Thyroid gland (tissue), 4 donors: ENCODE data around the gene NRBF2. TPM values are rescaled to one million over a fixed set of nuclear protein-coding genes. Genes with fewer than 3 reads are reported as not detected.
A peak's percentile ranks its signal among the peaks of the same experiment; 100 is the strongest.

ENCODE experiments used
- DNase-seq, 2 donors: peaks; one replicate each; pipeline ENCODE4 v3.0.0-alpha.2; 2019
- H3K27ac ChIP-seq, 3 donors: fragments of 200-600 bp; sonication (generic); 1 replicate in 2 of 3; 2 replicates in 1 of 3; pipeline ENCODE4 v1.5.1; 2016 to 2019; ENCODE audit warnings: mild to moderate bottlenecking in 1 of 3, moderate library complexity in 1 of 3
- H3K27me3 ChIP-seq: fragments of 200-600 bp; sonication (generic); one replicate; pipeline ENCODE4 v1.5.1; 2019
- H3K36me3 ChIP-seq, 2 donors: fragments of 200-600 bp; sonication (generic); one replicate each; pipeline ENCODE4 v1.5.1; 2016 to 2019
- H3K4me1 ChIP-seq, 2 donors: fragments of 200-600 bp; sonication (generic); one replicate each; pipeline ENCODE4 v1.5.1; 2017 to 2019
- H3K4me3 ChIP-seq, 3 donors: fragments of 200-600 bp; sonication (generic); replicated peaks in 1 of 3; 1 replicate in 2 of 3; 2 replicates in 1 of 3; pipeline ENCODE4 v1.5.1; 2016; ENCODE audit warnings: mild to moderate bottlenecking in 1 of 3
- H3K9me3 ChIP-seq: fragments of 200-600 bp; sonication (generic); one replicate; pipeline ENCODE4 v1.5.1; 2017
- POLR2A ChIP-seq, 2 donors: fragments of 450-650 bp; IDR thresholded peaks; one replicate each; pipeline ENCODE4 v1.6.1; 2017; ENCODE audit warnings: antibody characterized with exemption in 2 of 2, mild to moderate bottlenecking in 2 of 2, moderate library complexity in 1 of 2
- WGBS, 2 donors: methylation state at CpG; one replicate each; pipeline ENCODE4 v1.1.5; 2017; 5-methylcytosine and 5-hydroxymethylcytosine counted together
- intact Hi-C: fragments of 100-400 bp; cut with DNase I; formaldehyde crosslinking; loops from one replicate; pipeline ENCODE4 v1.15.1; 2023
- total RNA-seq, 4 donors: library from RNA; depleted of rRNA; stranded (reverse); fragments of >200 nt; gene quantifications; one replicate each; pipeline ENCODE4 v1.2.3, GENCODE V29; 2016
- TF ChIP-seq, protein P1 (sequence below), 6 experiments: fragments of 200-600 bp in 3 of 6; fragments of 450-650 bp in 3 of 6; sonication (generic) in 3 of 6; IDR thresholded peaks; one replicate each; pipeline ENCODE4 v1.5.1; 2016 to 2019; ENCODE audit warnings: antibody characterized with exemption in 6 of 6, mild to moderate bottlenecking in 2 of 6, inconsistent platforms in 1 of 6, moderate library complexity in 1 of 6

Gene NRBF2
- total RNA-seq, 4 donors from 2014 or later, result 9.3 to 25.8 (median 15.2) TPM

DNA sequence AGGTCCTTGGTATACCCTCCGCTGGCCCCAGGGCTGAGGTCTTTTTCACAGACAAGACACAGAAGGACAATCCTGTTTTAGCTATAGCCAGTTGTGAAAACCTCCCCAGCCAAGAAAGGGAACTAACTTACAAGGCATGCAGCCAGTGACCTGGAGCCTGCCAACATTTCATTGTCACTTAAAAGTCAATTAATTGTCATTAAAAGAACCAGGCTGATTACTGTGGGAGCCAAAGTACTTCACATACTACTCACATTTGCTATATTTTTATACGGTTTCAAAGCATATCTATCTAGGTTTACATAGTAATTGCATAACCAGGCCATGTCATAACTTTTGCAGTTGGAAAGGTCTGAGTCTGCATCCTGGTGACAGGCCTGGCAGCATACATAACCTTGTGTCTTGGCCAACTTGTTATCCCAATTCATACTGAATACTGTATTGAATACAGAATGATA, 31.1 kb downstream of the NRBF2 start:
- TF ChIP-seq, protein P1, sequence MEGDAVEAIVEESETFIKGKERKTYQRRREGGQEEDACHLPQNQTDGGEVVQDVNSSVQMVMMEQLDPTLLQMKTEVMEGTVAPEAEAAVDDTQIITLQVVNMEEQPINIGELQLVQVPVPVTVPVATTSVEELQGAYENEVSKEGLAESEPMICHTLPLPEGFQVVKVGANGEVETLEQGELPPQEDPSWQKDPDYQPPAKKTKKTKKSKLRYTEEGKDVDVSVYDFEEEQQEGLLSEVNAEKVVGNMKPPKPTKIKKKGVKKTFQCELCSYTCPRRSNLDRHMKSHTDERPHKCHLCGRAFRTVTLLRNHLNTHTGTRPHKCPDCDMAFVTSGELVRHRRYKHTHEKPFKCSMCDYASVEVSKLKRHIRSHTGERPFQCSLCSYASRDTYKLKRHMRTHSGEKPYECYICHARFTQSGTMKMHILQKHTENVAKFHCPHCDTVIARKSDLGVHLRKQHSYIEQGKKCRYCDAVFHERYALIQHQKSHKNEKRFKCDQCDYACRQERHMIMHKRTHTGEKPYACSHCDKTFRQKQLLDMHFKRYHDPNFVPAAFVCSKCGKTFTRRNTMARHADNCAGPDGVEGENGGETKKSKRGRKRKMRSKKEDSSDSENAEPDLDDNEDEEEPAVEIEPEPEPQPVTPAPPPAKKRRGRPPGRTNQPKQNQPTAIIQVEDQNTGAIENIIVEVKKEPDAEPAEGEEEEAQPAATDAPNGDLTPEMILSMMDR (IDR thresholded peaks at IDR 0.05), result no peak
- no peak for TF ChIP-seq POLR2A (IDR thresholded peaks at IDR 0.05)
- no peaks in the 10 kb centered on the region for H3K9me3 ChIP-seq
- DNase-seq, result no peak
- 78 to 91% methylated on average over 2 of the region's 2 CpGs for WGBS, 2 donors
- no peak overlapping the region for H3K4me3 ChIP-seq
- no peaks in the 10 kb centered on the region for H3K27me3 ChIP-seq
- no peak overlapping the region for H3K27ac ChIP-seq
- H3K4me1 ChIP-seq, result peaks cover 0 to under 1% of the 10 kb centered on the region in 2 donors
- H3K36me3 ChIP-seq, result peaks cover 0 to 8% of the 10 kb centered on the region in 2 donors
- intact Hi-C loops, result no loop called here

DNA sequence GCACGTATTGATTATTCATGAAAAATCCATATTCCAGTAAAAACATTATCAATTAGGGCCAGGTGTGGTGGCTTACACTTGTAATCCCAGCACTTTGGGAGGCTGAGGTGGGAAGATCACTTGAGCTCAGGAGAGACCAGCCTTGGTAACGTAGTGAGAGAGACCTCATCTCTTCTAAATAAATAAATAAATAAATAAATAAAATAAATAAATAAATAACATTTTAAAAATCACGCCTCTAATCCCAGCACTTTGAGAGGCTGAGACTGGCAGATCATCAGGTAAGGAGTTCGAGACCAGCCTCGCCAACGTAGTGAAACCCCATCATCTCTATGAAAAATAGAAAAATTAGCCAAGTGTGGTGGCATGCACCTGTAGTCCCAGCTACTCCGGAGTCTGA, 32.1 kb downstream of the NRBF2 start:
- Histone ChIP-seq H3K4me3 (no peak overlapping the region), H3K27me3 (no peaks in the 10 kb centered on the region), H3K36me3 (peaks cover 6 to 8% of the 10 kb centered on the region in 2 donors), H3K9me3 (no peaks in the 10 kb centered on the region), H3K27ac (no peak overlapping the region), H3K4me1 (peaks cover 0 to 5% of the 10 kb centered on the region in 2 donors)
- no peak for DNase-seq
- 92 to 97% methylated on average over 7 of the region's 7 CpGs for WGBS, 2 donors
- intact Hi-C loops, result loop anchor here (5.0 kb wide), 1 partner anchor 557 kb away; no protein-coding TSS in a partner anchor
- TF ChIP-seq, protein P1 (IDR thresholded peaks at IDR 0.05), result no peak

DNA sequence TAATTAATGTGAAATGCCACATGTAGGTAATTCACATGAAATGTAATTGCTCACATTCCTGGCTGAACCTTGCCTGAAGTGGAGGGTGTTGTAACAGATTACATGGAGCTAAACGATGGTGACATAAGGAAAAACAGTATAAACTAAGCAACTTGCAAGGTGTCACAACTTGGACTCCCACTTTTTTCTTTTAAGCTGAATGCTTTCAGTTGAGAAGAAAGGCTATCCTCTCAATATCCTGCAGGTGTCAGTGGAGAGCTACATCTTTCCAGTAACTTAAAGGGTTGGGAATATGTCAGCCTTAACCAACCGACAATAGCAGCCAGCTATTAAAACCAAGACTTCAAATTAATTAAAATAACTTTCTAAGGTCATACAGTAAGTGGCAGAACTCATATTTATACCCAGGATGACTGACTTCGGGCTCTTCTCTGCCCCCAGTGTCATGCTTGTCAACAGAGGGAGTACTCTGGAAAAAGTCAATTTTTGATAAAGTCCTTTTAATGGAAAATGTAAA, 33.7 kb downstream of the NRBF2 start:
- TF ChIP-seq, protein P1 (IDR thresholded peaks at IDR 0.05), result peak; percentile 66 to 94 (median 82)
- TF ChIP-seq POLR2A (IDR thresholded peaks at IDR 0.05), result no peak
- no peak overlapping the region for H3K4me3 ChIP-seq
- H3K27me3 ChIP-seq, result no peaks in the 10 kb centered on the region
- WGBS, 2 donors, result 20 to 25% methylated on average over 3 of the region's 3 CpGs
- intact Hi-C loops, result loop anchor here (5.0 kb wide), 1 partner anchor 556 kb away; no protein-coding TSS in a partner anchor
- no peak for DNase-seq
- no peaks in the 10 kb centered on the region for H3K9me3 ChIP-seq
- H3K4me1 ChIP-seq, result peaks cover 8 to 13% of the 10 kb centered on the region in 2 donors
- H3K36me3 ChIP-seq, result peaks cover 8% of the 10 kb centered on the region in 2 donors
- peak overlapping the region in 1 of 3 donors; percentile 41 for H3K27ac ChIP-seq

DNA sequence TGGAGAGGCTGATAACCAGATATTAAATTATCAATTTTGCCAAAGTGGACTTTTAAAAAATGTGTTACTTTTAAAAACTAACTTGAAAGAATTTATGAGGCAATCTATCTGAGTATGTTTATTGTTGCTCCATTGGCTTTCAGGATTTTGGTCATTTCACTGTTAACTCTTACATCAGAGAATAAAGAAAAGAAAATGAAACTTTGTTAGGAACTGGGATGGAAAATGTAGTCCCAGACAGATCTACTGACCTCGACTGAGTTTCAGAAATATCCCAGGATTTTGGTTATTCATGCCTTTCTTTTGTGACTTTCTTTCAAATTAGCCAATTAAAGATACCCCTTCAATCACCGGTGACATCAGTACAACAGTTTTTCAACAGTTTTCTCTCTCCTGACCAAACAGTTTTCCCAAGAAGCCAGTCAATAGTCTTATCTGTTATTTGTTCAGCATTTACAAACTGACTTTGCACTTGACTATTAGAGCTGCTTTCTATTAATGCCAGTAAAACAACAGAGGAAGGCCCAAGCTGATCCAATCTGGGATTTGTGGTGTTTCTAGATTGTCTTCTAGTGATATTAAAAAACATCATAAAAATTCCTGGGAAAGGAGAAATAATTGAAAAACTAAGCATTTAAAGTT, 35.8 kb downstream of the NRBF2 start:
- H3K27ac ChIP-seq, result peak overlapping the region; percentile 8 to 28 (median 19)
- 67 to 69% methylated on average over 2 of the region's 2 CpGs for WGBS, 2 donors
- TF ChIP-seq, protein P1 (IDR thresholded peaks at IDR 0.05), result no peak
- no peak for TF ChIP-seq POLR2A (IDR thresholded peaks at IDR 0.05)
- no peaks in the 10 kb centered on the region for H3K9me3 ChIP-seq
- H3K4me1 ChIP-seq, result peaks cover 8 to 15% of the 10 kb centered on the region in 2 donors
- intact Hi-C loops, result loop anchor here (5.0 kb wide), 1 partner anchor 553 kb away; no protein-coding TSS in a partner anchor
- H3K4me3 ChIP-seq, result no peak overlapping the region
- no peak for DNase-seq
- no peaks in the 10 kb centered on the region for H3K27me3 ChIP-seq
- peaks cover 7 to 8% of the 10 kb centered on the region in 2 donors for H3K36me3 ChIP-seq

DNA sequence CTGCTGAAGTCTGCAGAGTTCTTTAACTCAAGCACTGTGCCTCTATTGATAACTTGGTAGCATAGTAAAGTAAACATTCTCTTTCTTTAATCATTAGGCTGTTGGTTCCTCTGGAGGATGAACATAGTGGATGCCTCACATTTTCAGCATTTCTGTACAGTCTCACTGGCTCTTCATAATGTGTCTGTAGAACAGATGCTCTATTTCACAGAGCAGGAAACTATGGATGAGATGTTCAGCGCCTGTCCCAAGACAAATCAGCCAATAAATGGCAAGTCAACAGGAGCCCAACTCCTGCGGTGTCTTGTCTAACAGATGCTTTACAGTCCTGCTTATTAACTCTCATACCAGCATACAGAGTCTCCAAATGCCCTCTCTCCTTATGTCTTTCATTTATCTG, 36.5 kb downstream of the NRBF2 start:
- Histone ChIP-seq H3K27me3 (no peaks in the 10 kb centered on the region), H3K36me3 (peaks cover 0 to 8% of the 10 kb centered on the region in 2 donors), H3K4me1 (peaks cover 8 to 15% of the 10 kb centered on the region in 2 donors), H3K27ac (peak overlapping the region in 2 of 3 donors; percentile 8 to 28), H3K9me3 (no peaks in the 10 kb centered on the region), H3K4me3 (no peak overlapping the region)
- TF ChIP-seq, protein P1 (IDR thresholded peaks at IDR 0.05), result no peak
- no peak for TF ChIP-seq POLR2A (IDR thresholded peaks at IDR 0.05)
- 90 to 94% methylated on average over 2 of the region's 2 CpGs for WGBS, 2 donors
- intact Hi-C loops, result loop anchor here (5.0 kb wide), 1 partner anchor 553 kb away; no protein-coding TSS in a partner anchor
- no peak for DNase-seq
